ENCODE data around the gene WDFY3. TPM values are rescaled to one million over a fixed set of nuclear protein-coding genes. Genes with fewer than 3 reads are reported as not detected.
A peak's percentile ranks its signal among the peaks of the same experiment; 100 is the strongest.
"Not testable (repeated sequence)": the region's sequence is repeated elsewhere in the genome, so short reads cannot be mapped to it uniquely, and the experiment has no call there.

Gene WDFY3
- total RNA-seq, 1 donor = 91.9 TPM

- TF ChIP-seq CTCF (IDR thresholded peaks at IDR 0.05; ENCODE audit: extremely low read depth, low read depth, low read length) = no peak
Measured at GRCh38 chr4:84808332-84808731, 158.2 kb downstream of the WDFY3 start.

GRCh38 chr4:84806541-84806940 is 159.9 kb downstream of the WDFY3 start:
- H3K9me3 ChIP-seq (ENCODE audit: low read depth, low read length); H4K20me1 ChIP-seq (ENCODE audit: insufficient read depth, low read length); H3K27me3 ChIP-seq (ENCODE audit: insufficient read depth, low read length); H3K79me2 ChIP-seq (ENCODE audit: insufficient read depth, low read length); H3K27ac ChIP-seq (ENCODE audit: low read depth, low read length); H3K4me1 ChIP-seq (ENCODE audit: insufficient read depth, low read length); H3K4me2 ChIP-seq (ENCODE audit: insufficient read depth, low read length); H3K4me3 ChIP-seq (ENCODE audit: insufficient read depth, low read length); DNase-seq (ENCODE audit: insufficient read length, low spot score, missing footprints); H2AFZ ChIP-seq (ENCODE audit: low read length): not testable (repeated sequence)
- H3K36me3 ChIP-seq (ENCODE audit: insufficient read depth, low read length) = peaks cover 12% of the 10 kb centered on the region

More at GRCh38 chr4:84808332-84808731, 158.2 kb downstream of the WDFY3 start:
- Histone ChIP-seq H3K27ac (ENCODE audit: low read depth, low read length) (no peak overlapping the region), H4K20me1 (ENCODE audit: insufficient read depth, low read length) (peaks cover 3% of the 10 kb centered on the region), H3K9me3 (ENCODE audit: low read depth, low read length) (no peaks in the 10 kb centered on the region), H2AFZ (ENCODE audit: low read length) (no peak overlapping the region), H3K4me2 (ENCODE audit: insufficient read depth, low read length) (no peak overlapping the region), H3K36me3 (ENCODE audit: insufficient read depth, low read length) (peaks cover 10% of the 10 kb centered on the region), H3K79me2 (ENCODE audit: insufficient read depth, low read length) (no peaks in the 10 kb centered on the region), H3K4me3 (ENCODE audit: insufficient read depth, low read length) (no peak overlapping the region), H3K4me1 (ENCODE audit: insufficient read depth, low read length) (peaks cover 8% of the 10 kb centered on the region), H3K27me3 (ENCODE audit: insufficient read depth, low read length) (no peaks in the 10 kb centered on the region)
- peak; percentile 10 for DNase-seq (ENCODE audit: insufficient read length, low spot score, missing footprints)

- H4K20me1 ChIP-seq (ENCODE audit: insufficient read depth, low read length) = peaks cover 3% of the 10 kb centered on the region
- H3K27me3 ChIP-seq (ENCODE audit: insufficient read depth, low read length) = no peaks in the 10 kb centered on the region
- DNase-seq (ENCODE audit: insufficient read length, low spot score, missing footprints) = peak; percentile 55
- no peaks in the 10 kb centered on the region for H3K79me2 ChIP-seq (ENCODE audit: insufficient read depth, low read length)
- no peak for TF ChIP-seq CTCF (IDR thresholded peaks at IDR 0.05; ENCODE audit: extremely low read depth, low read depth, low read length)
- no peak overlapping the region for H2AFZ ChIP-seq (ENCODE audit: low read length)
- H3K4me1 ChIP-seq (ENCODE audit: insufficient read depth, low read length) = peaks cover 8% of the 10 kb centered on the region
- peak overlapping the region; percentile 36 for H3K27ac ChIP-seq (ENCODE audit: low read depth, low read length)
- H3K4me2 ChIP-seq (ENCODE audit: insufficient read depth, low read length) = peak overlapping the region; percentile 56
- no peaks in the 10 kb centered on the region for H3K9me3 ChIP-seq (ENCODE audit: low read depth, low read length)
- H3K4me3 ChIP-seq (ENCODE audit: insufficient read depth, low read length) = peak overlapping the region; percentile 21
- H3K36me3 ChIP-seq (ENCODE audit: insufficient read depth, low read length) = peaks cover 9% of the 10 kb centered on the region
Measured at GRCh38 chr4:84804136-84804535, 162.4 kb downstream of the WDFY3 start.

GRCh38 chr4:84803720-84804119 is 162.8 kb downstream of the WDFY3 start:
- peak overlapping the region; percentile 56 for H3K4me2 ChIP-seq (ENCODE audit: insufficient read depth, low read length)
- H3K9me3 ChIP-seq (ENCODE audit: low read depth, low read length) = no peaks in the 10 kb centered on the region
- peak; percentile 73 for DNase-seq (ENCODE audit: insufficient read length, low spot score, missing footprints)
- H2AFZ ChIP-seq (ENCODE audit: low read length) = no peak overlapping the region
- no peak overlapping the region for H3K27ac ChIP-seq (ENCODE audit: low read depth, low read length)
- no peak overlapping the region for H3K4me3 ChIP-seq (ENCODE audit: insufficient read depth, low read length)
- no peaks in the 10 kb centered on the region for H3K79me2 ChIP-seq (ENCODE audit: insufficient read depth, low read length)
- peaks cover 3% of the 10 kb centered on the region for H4K20me1 ChIP-seq (ENCODE audit: insufficient read depth, low read length)
- H3K27me3 ChIP-seq (ENCODE audit: insufficient read depth, low read length) = no peaks in the 10 kb centered on the region
- H3K36me3 ChIP-seq (ENCODE audit: insufficient read depth, low read length) = peaks cover 9% of the 10 kb centered on the region
- H3K4me1 ChIP-seq (ENCODE audit: insufficient read depth, low read length) = peaks cover 8% of the 10 kb centered on the region
- no peak for TF ChIP-seq CTCF (IDR thresholded peaks at IDR 0.05; ENCODE audit: extremely low read depth, low read depth, low read length)

Data from osteoblast (primary cell).